ENCODE data around the gene GHDC. TPM values are rescaled to one million over a fixed set of nuclear protein-coding genes. Genes with fewer than 3 reads are reported as not detected.
A peak's percentile ranks its signal among the peaks of the same experiment; 100 is the strongest.
"Not testable (repeated sequence)": the region's sequence is repeated elsewhere in the genome, so short reads cannot be mapped to it uniquely, and the experiment has no call there.

The GHDC gene
- total RNA-seq, 5 donors from 2014 or later (not counting 1 experiment from before 2014, with no cell fraction given), result 15.8 to 26.2 (median 22.5) TPM

DNA sequence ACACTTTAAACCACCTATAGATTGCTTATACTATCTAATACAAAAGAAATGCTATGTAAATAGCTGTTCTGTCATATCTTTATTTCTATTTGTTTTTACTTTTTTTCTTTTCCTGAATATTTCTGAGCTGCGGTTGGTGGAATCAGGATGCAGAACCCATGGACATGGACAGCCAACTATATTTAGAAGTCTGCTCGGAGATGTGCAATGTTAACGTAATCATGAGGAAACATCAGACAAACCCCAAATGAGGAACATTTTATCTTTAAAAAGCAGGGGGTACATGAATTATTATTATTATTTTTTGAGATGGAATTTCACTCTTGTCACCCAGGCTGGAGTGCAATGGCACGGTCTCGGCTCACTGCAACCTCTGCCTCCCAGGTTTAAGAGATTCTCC is 31.4 kb upstream of the GHDC start:
- no peaks in the 10 kb centered on the region for H3K9me3 ChIP-seq
- no CpG with 5 or more reads among the region's 5 CpGs for WGBS (ENCODE audit: insufficient coverage)
- ChIA-PET CTCF (no interaction called here), POLR2A (no interaction called here)
- Mint-ChIP-seq H3K27ac (peak overlapping the region in 1 of 2 donors; percentile 28), H3K9me3 (no peaks in the 10 kb centered on the region), H3K27me3 (no peaks in the 10 kb centered on the region), H3K4me1 (peaks cover 14 to 21% (median 16%) of the 10 kb centered on the region in 3 donors), H3K36me3 (peaks cover 35% of the 10 kb centered on the region), H3K4me3 (no peak overlapping the region)
- H3K36me3 ChIP-seq (ENCODE audit: control insufficient read depth in 2 of 2, extremely low read depth in 1 of 2, insufficient read depth in 1 of 2, low read length in 1 of 2), result peaks cover 8 to 59% of the 10 kb centered on the region in 2 donors
- H3K4me1 ChIP-seq (ENCODE audit: control insufficient read depth in 1 of 2, extremely low read depth in 1 of 2, insufficient read depth in 2 of 2, low read length in 2 of 2), result peaks cover 0 to 7% of the 10 kb centered on the region in 2 experiments
- H3K27ac ChIP-seq (ENCODE audit: low read length), result no peak overlapping the region
- ATAC-seq (replicated peaks in 1 of 4) (no peak), DNase-seq (no peak)
- H3K27me3 ChIP-seq (replicated peaks in 1 of 2; ENCODE audit: control insufficient read depth in 2 of 2, extremely low read depth in 1 of 2, insufficient read depth in 2 of 2, low read length in 1 of 2), result no peaks in the 10 kb centered on the region
- no peak overlapping the region for H3K4me3 ChIP-seq (ENCODE audit: control insufficient read depth in 1 of 2, extremely low read depth in 1 of 2, low read length in 1 of 2)

DNA sequence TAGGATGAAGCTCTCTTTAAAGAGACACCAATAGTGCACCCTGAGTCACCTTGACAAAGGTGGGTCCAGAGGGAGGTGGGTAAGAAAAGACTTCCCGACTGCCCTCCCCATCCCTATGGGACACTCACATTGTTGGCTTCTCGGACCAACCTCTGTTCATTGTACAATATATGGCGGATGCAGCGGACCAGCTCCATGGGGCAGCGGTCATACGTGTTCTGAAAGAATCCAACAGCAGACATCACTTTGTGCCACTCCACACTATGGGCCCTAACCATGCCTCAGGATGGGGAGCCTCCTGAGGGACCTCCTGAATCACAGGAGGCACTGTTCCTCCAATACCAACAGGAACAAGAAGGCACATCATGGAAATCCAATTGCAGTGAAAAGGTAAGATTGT is 30.4 kb upstream of the GHDC start:
- WGBS (ENCODE audit: insufficient coverage), result 98% methylated on average over 5 of the region's 6 CpGs
- POLR2A ChIA-PET, result interaction anchor here in 1 of 2 donors (0.6 kb wide), 1 partner anchor 189 kb away, joined by 15 read pairs; no protein-coding TSS in a partner anchor
- peak overlapping the region in 1 of 2 donors; percentile 48 for H3K27ac Mint-ChIP-seq
- H3K27me3 ChIP-seq (replicated peaks in 1 of 2; ENCODE audit: control insufficient read depth in 2 of 2, extremely low read depth in 1 of 2, insufficient read depth in 2 of 2, low read length in 1 of 2), result no peaks in the 10 kb centered on the region
- H3K36me3 ChIP-seq (ENCODE audit: control insufficient read depth in 2 of 2, extremely low read depth in 1 of 2, insufficient read depth in 1 of 2, low read length in 1 of 2), result peaks cover 11 to 69% of the 10 kb centered on the region in 2 donors
- no peaks in the 10 kb centered on the region for H3K9me3 Mint-ChIP-seq
- H3K4me1 Mint-ChIP-seq, result peaks cover 7 to 14% (median 14%) of the 10 kb centered on the region in 3 donors
- CTCF ChIA-PET, result no interaction called here
- H3K4me3 ChIP-seq (ENCODE audit: control insufficient read depth in 1 of 2, extremely low read depth in 1 of 2, low read length in 1 of 2), result no peak overlapping the region
- peaks cover 30% of the 10 kb centered on the region for H3K36me3 Mint-ChIP-seq
- ATAC-seq (replicated peaks in 1 of 4), result no peak
- no peak overlapping the region for H3K27ac ChIP-seq (ENCODE audit: low read length)
- no peak overlapping the region for H3K4me3 Mint-ChIP-seq
- H3K4me1 ChIP-seq (ENCODE audit: control insufficient read depth in 1 of 2, extremely low read depth in 1 of 2, insufficient read depth in 2 of 2, low read length in 2 of 2), result peaks cover 0 to 5% of the 10 kb centered on the region in 2 experiments
- no peaks in the 10 kb centered on the region for H3K27me3 Mint-ChIP-seq
- DNase-seq, result no peak
- no peaks in the 10 kb centered on the region for H3K9me3 ChIP-seq

DNA sequence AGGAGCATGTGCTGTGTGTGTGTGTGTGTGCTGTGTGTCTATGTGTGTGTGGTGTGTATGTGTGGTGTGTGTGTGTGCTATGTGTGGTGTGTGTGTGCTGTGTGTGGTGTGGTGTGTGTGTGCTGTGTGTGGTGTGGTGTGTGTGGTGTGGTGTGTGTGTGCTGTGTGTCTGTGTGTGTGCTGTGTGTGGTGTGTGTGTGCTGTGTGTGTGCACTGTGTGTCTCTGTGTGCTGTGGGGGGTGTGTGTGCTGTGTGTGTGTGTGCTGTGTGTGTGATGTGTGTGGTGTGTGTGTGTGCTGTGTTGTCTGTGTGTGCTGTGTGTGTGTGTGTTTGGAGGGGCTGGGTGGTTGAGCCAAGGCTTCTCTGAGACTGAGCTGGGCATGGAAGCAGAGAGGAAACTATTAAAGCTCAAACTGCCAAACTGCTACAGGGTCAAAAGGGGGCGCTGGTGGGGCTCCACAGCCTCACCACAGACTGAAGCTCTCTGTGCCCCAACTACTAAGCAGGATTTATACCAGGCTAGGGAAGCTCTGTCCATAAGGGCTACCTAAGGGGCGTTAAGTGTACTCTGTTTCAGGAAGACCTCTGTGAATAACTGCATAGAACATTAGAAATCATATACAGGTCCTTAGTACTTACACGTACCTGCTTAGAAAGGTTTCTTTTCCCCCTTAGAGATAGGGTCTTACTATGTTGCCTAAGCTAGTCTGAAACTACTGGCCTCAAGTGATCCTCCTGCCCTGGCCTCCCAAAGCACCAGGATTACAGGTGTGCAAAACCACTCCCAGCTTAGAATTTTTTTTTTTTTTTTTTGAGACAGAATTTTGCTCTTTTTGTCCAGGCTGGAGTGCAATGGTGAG is 27.8 kb upstream of the GHDC start:
- Mint-ChIP-seq H3K9me3 (no peaks in the 10 kb centered on the region), H3K27me3 (no peaks in the 10 kb centered on the region), H3K36me3 (peaks cover 36% of the 10 kb centered on the region), H3K27ac (peak overlapping the region; percentile 29 to 31), H3K4me1 (peaks cover 0 to 14% (median 10%) of the 10 kb centered on the region in 3 donors), H3K4me3 (no peak overlapping the region)
- Histone ChIP-seq H3K9me3 (no peaks in the 10 kb centered on the region), H3K27me3 (replicated peaks in 1 of 2; ENCODE audit: control insufficient read depth in 2 of 2, extremely low read depth in 1 of 2, insufficient read depth in 2 of 2, low read length in 1 of 2) (no peaks in the 10 kb centered on the region), H3K27ac (ENCODE audit: low read length) (no peak overlapping the region), H3K4me1 (ENCODE audit: control insufficient read depth in 1 of 2, extremely low read depth in 1 of 2, insufficient read depth in 2 of 2, low read length in 2 of 2) (peaks cover 0 to 5% of the 10 kb centered on the region in 2 experiments), H3K4me3 (ENCODE audit: control insufficient read depth in 1 of 2, extremely low read depth in 1 of 2, low read length in 1 of 2) (no peak overlapping the region), H3K36me3 (ENCODE audit: control insufficient read depth in 2 of 2, extremely low read depth in 1 of 2, insufficient read depth in 1 of 2, low read length in 1 of 2) (peaks cover 4 to 68% of the 10 kb centered on the region in 2 donors)
- ChIA-PET POLR2A (interaction anchor here (0.6 to 0.9 kb wide), 5 partner anchors 26 to 68 kb away, joined by 3 to 7 read pairs (median 4); partner anchors contain the start of gene STAT5A (in 1 of the 2)), CTCF (interaction anchor here (0.5 to 2.1 kb wide), 35 partner anchors 14 to 308 kb away, joined by 3 to 25 read pairs (median 5); partner anchors contain the start of gene STAT5A (in 1 of the 2))
- ATAC-seq (replicated peaks in 1 of 4) (peak; percentile 87 to 95 (median 90)), DNase-seq (peak; percentile 7 to 85 (median 57))
- WGBS (ENCODE audit: insufficient coverage), result 0% methylated on average over 1 of the region's 3 CpGs

DNA sequence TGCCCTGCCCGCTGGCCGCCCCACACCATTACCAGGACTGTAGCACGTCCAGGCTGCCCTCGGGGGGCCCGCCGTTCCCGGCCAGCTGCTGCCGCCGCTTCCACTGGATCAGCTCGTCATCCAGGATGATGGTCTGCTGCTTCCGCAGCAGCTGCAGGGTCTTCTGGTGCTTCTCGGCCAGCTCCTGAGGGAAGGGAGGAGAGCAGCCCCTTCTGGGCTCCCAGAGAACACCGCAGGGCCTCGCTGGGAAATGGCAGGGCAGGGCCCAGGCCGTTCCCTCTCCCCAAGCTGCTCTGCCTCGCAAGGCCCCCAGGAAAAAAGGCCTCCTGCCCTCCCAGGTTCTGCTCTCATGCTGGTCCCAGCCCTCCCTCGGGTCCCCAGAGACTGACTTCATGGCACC is 25.0 kb upstream of the GHDC start:
- POLR2A ChIA-PET, result interaction anchor here in 1 of 2 donors (0.5 kb wide), 1 partner anchor 98 kb away, joined by 3 read pairs; no protein-coding TSS in a partner anchor
- H3K9me3 Mint-ChIP-seq, result not testable (repeated sequence)

DNA sequence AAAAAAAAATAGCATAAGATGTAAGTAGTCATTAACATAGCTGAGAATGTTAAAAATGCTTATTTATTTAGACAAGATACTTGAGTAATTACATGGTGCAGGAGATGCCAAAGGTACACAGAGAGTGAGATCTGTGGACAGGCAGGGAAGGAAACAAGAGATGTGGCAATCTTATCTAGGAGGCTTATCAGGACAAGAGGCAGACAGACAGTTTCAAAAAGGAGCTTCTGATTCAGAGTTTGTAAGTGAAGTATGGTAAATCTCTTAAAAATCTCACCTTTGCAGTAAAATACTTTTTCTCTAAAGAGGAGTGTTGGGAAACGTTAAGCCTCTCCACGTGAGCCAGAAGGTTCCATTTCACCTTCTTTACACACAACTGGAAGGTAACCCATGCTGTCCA is 19.9 kb upstream of the GHDC start:
- WGBS (ENCODE audit: insufficient coverage), result no CpG with 5 or more reads among the region's 2 CpGs
- H3K27ac Mint-ChIP-seq, result no peak overlapping the region
- H3K36me3 ChIP-seq (ENCODE audit: control insufficient read depth in 2 of 2, extremely low read depth in 1 of 2, insufficient read depth in 1 of 2, low read length in 1 of 2), result peaks cover 23 to 90% of the 10 kb centered on the region in 2 donors
- no peak overlapping the region for H3K4me3 Mint-ChIP-seq
- no peak for DNase-seq
- ChIA-PET CTCF (no interaction called here), POLR2A (interaction anchor here in 1 of 2 donors (0.6 kb wide), 1 partner anchor 34 kb away, joined by 4 read pairs; no protein-coding TSS in a partner anchor)
- no peaks in the 10 kb centered on the region for H3K9me3 ChIP-seq
- ATAC-seq (replicated peaks in 1 of 4), result no peak
- peaks cover 50% of the 10 kb centered on the region for H3K36me3 Mint-ChIP-seq
- H3K9me3 Mint-ChIP-seq, result no peaks in the 10 kb centered on the region
- no peak overlapping the region for H3K4me3 ChIP-seq (ENCODE audit: control insufficient read depth in 1 of 2, extremely low read depth in 1 of 2, low read length in 1 of 2)
- no peaks in the 10 kb centered on the region for H3K27me3 ChIP-seq (replicated peaks in 1 of 2; ENCODE audit: control insufficient read depth in 2 of 2, extremely low read depth in 1 of 2, insufficient read depth in 2 of 2, low read length in 1 of 2)
- H3K27ac ChIP-seq (ENCODE audit: low read length), result no peak overlapping the region
- no peaks in the 10 kb centered on the region for H3K27me3 Mint-ChIP-seq
- no peaks in the 10 kb centered on the region for H3K4me1 Mint-ChIP-seq
- no peaks in the 10 kb centered on the region for H3K4me1 ChIP-seq (ENCODE audit: control insufficient read depth in 1 of 2, extremely low read depth in 1 of 2, insufficient read depth in 2 of 2, low read length in 2 of 2)

More for the DNA sequence above, 25.0 kb upstream of the GHDC start:
- Mint-ChIP-seq H3K36me3 (peaks cover 45% of the 10 kb centered on the region), H3K4me1 (peaks cover 0 to 11% (median 7%) of the 10 kb centered on the region in 3 donors)
- H3K4me3 Mint-ChIP-seq; ATAC-seq (replicated peaks in 1 of 4); H3K4me1 ChIP-seq (ENCODE audit: control insufficient read depth in 1 of 2, extremely low read depth in 1 of 2, insufficient read depth in 2 of 2, low read length in 2 of 2); H3K27me3 ChIP-seq (replicated peaks in 1 of 2; ENCODE audit: control insufficient read depth in 2 of 2, extremely low read depth in 1 of 2, insufficient read depth in 2 of 2, low read length in 1 of 2); H3K27ac Mint-ChIP-seq; CTCF ChIA-PET; H3K27me3 Mint-ChIP-seq; H3K27ac ChIP-seq (ENCODE audit: low read length); DNase-seq; H3K9me3 ChIP-seq; H3K4me3 ChIP-seq (ENCODE audit: control insufficient read depth in 1 of 2, extremely low read depth in 1 of 2, low read length in 1 of 2): not testable (repeated sequence)
- H3K36me3 ChIP-seq (ENCODE audit: control insufficient read depth in 2 of 2, extremely low read depth in 1 of 2, insufficient read depth in 1 of 2, low read length in 1 of 2), result peaks cover 10 to 78% of the 10 kb centered on the region in 2 donors
- no CpG with 5 or more reads among the region's 17 CpGs for WGBS (ENCODE audit: insufficient coverage)

DNA sequence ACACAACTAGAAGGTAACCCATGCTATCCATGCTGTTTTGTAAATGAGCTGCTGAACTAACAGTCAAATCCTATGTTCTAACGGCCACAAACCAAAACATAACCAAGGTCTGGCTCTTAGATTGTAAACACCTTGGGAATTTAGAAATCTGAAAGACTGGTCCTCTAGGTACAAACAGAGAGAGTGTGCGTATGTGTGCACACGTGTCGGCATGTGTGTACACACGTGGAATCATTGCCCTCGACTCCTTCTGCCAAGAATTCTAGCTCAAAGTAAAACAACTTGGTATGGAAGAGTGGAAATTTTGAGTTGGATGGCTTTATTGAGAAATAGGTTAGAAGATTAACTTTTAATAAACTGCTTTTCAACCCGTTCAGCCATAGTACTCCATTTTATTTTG is 18.1 kb upstream of the GHDC start:
- Mint-ChIP-seq H3K4me1 (no peaks in the 10 kb centered on the region), H3K27ac (no peak overlapping the region), H3K4me3 (no peak overlapping the region), H3K9me3 (no peaks in the 10 kb centered on the region), H3K36me3 (peaks cover 48% of the 10 kb centered on the region), H3K27me3 (no peaks in the 10 kb centered on the region)
- no peak for ATAC-seq (replicated peaks in 1 of 4)
- POLR2A ChIA-PET, result interaction anchor here (0.6 to 1.0 kb wide), 2 partner anchors 31 to 78 kb away, joined by 3 read pairs; no protein-coding TSS in a partner anchor
- WGBS (ENCODE audit: insufficient coverage), result 94% methylated on average over 3 of the region's 7 CpGs
- no peak for DNase-seq
- CTCF ChIA-PET, result no interaction called here
- Histone ChIP-seq H3K27ac (ENCODE audit: low read length) (no peak overlapping the region), H3K4me1 (ENCODE audit: control insufficient read depth in 1 of 2, extremely low read depth in 1 of 2, insufficient read depth in 2 of 2, low read length in 2 of 2) (no peaks in the 10 kb centered on the region), H3K9me3 (no peaks in the 10 kb centered on the region), H3K36me3 (ENCODE audit: control insufficient read depth in 2 of 2, extremely low read depth in 1 of 2, insufficient read depth in 1 of 2, low read length in 1 of 2) (peaks cover 26 to 92% of the 10 kb centered on the region in 2 donors), H3K4me3 (ENCODE audit: control insufficient read depth in 1 of 2, extremely low read depth in 1 of 2, low read length in 1 of 2) (no peak overlapping the region), H3K27me3 (replicated peaks in 1 of 2; ENCODE audit: control insufficient read depth in 2 of 2, extremely low read depth in 1 of 2, insufficient read depth in 2 of 2, low read length in 1 of 2) (no peaks in the 10 kb centered on the region)
